GM23338 (cell line): ENCODE results near the gene CNTNAP5. TPM values are rescaled to one million over a fixed set of nuclear protein-coding genes. Genes with fewer than 3 reads are reported as not detected.

ENCODE experiments used
- ATAC-seq: fragments of 200-7000 bp; cut with Tn5 transposase; 3 replicates; pipeline ENCODE4 v1.9.1; 2020
- DNase-seq: peaks from one replicate; pipeline ENCODE4 v3.0.0-alpha.2; 2015; ENCODE audit warnings: low spot score
- H2AFZ ChIP-seq: fragments of 200-600 bp; sonication (generic); 2 replicates; pipeline ENCODE4 v1.8.0; 2016; ENCODE audit warnings: antibody characterized with exemption, mild to moderate bottlenecking, moderate library complexity
- H3F3A ChIP-seq: fragments of 200-600 bp; sonication (generic); replicated peaks from 2 replicates; pipeline ENCODE4 v1.8.0; 2017; ENCODE audit warnings: antibody characterized with exemption, mixed run types, low read depth
- H3K27ac ChIP-seq: fragments of 200-600 bp; sonication (generic); 2 replicates; pipeline ENCODE4 v1.6.1; 2016; ENCODE audit warnings: low read depth
- H3K27me3 ChIP-seq: fragments of 200-600 bp; sonication (generic); 2 replicates; pipeline ENCODE4 v1.8.0; 2016; ENCODE audit warnings: mild to moderate bottlenecking, mixed run types, moderate library complexity; ENCODE audit not compliant: insufficient read depth
- H3K36me3 ChIP-seq: fragments of 200-600 bp; sonication (generic); 2 replicates; pipeline ENCODE4 v1.8.0; 2016; ENCODE audit warnings: mild to moderate bottlenecking; ENCODE audit not compliant: insufficient read depth
- H3K4me1 ChIP-seq: fragments of 200-600 bp; sonication (generic); 2 replicates; pipeline ENCODE4 v1.8.0; 2016; ENCODE audit warnings: mild to moderate bottlenecking, moderate library complexity; ENCODE audit not compliant: insufficient read depth
- H3K4me2 ChIP-seq: fragments of 200-600 bp; sonication (generic); 2 replicates; pipeline ENCODE4 v1.7.1; 2017; ENCODE audit warnings: mixed run types
- H3K4me3 ChIP-seq: fragments of 200-600 bp; sonication (generic); 2 replicates; pipeline ENCODE4 v1.6.1; 2016; ENCODE audit warnings: mixed run types
- H3K79me2 ChIP-seq: fragments of 200-600 bp; sonication (generic); replicated peaks from 2 replicates; pipeline ENCODE4 v1.8.0; 2017; ENCODE audit warnings: mild to moderate bottlenecking; ENCODE audit not compliant: insufficient read depth
- H3K9me2 ChIP-seq: fragments of 200-600 bp; sonication (generic); 2 replicates; pipeline ENCODE4 v1.8.0; 2017; ENCODE audit not compliant: insufficient read depth
- H4K20me1 ChIP-seq: fragments of 200-600 bp; sonication (generic); replicated peaks from 2 replicates; pipeline ENCODE4 v1.8.0; 2017; ENCODE audit warnings: mild to moderate bottlenecking; ENCODE audit not compliant: insufficient read depth
- H3K27ac Mint-ChIP-seq: 2 replicates; pipeline ENCODE4 v1.8.0; 2020; ENCODE audit warnings: inconsistent platforms, mild to moderate bottlenecking, moderate library complexity, mixed read lengths
- H3K27me3 Mint-ChIP-seq: 3 replicates; pipeline ENCODE4 v1.8.0; 2022; ENCODE audit warnings: low read depth, mild to moderate bottlenecking, moderate library complexity, mixed read lengths, inconsistent platforms; ENCODE audit not compliant: insufficient read depth, poor library complexity
- H3K36me3 Mint-ChIP-seq: 3 replicates; pipeline ENCODE4 v1.8.0; 2021; ENCODE audit warnings: low read depth, mild to moderate bottlenecking, inconsistent platforms, moderate library complexity, mixed read lengths
- H3K4me1 Mint-ChIP-seq: 3 replicates; pipeline ENCODE4 v1.8.0; 2020; ENCODE audit warnings: mild to moderate bottlenecking, inconsistent platforms, mixed read lengths
- H3K4me3 Mint-ChIP-seq: 3 replicates; pipeline ENCODE4 v1.8.0; 2021; ENCODE audit warnings: moderate library complexity, mild to moderate bottlenecking, inconsistent platforms, mixed read lengths
- H3K9me3 Mint-ChIP-seq: 3 replicates; pipeline ENCODE4 v1.8.0; 2020; ENCODE audit warnings: moderate library complexity, mild to moderate bottlenecking, inconsistent platforms, mixed read lengths
- CREB1 ChIP-seq: fragments of 250-450 bp; sonication (Bioruptor Pico); IDR thresholded peaks from 2 replicates; pipeline ENCODE4 v1.5.0; 2020; ENCODE audit warnings: low read depth, mild to moderate bottlenecking, moderate library complexity
- EZH2 ChIP-seq: fragments of 200-600 bp; sonication (generic); IDR thresholded peaks from one replicate; pipeline ENCODE4 v1.8.0; 2017; ENCODE audit warnings: antibody characterized with exemption, mild to moderate bottlenecking, low read depth; ENCODE audit not compliant: unreplicated experiment
- EZH2phosphoT487 ChIP-seq: fragments of 200-600 bp; sonication (generic); IDR thresholded peaks from one replicate; pipeline ENCODE4 v1.8.1; 2018; ENCODE audit warnings: antibody characterized with exemption; ENCODE audit not compliant: unreplicated experiment
- JUNB ChIP-seq: IDR thresholded peaks from one replicate; pipeline ENCODE4 v1.6.1; 2016; ENCODE audit warnings: antibody characterized with exemption; ENCODE audit not compliant: unreplicated experiment
- NANOG ChIP-seq: IDR thresholded peaks from 2 replicates; pipeline ENCODE4 v1.6.1; 2016; ENCODE audit warnings: antibody characterized with exemption, borderline replicate concordance
- POLR2AphosphoS5 ChIP-seq: IDR thresholded peaks from 2 replicates; pipeline ENCODE4 v1.6.1; 2016; ENCODE audit warnings: antibody characterized with exemption, low read depth
- STAT1 ChIP-seq: IDR thresholded peaks from one replicate; pipeline ENCODE4 v1.6.1; 2016; ENCODE audit warnings: antibody characterized with exemption; ENCODE audit not compliant: unreplicated experiment
- ZNF114 ChIP-seq: fragments of 250-450 bp; sonication (Bioruptor Pico); IDR thresholded peaks from 2 replicates; pipeline ENCODE4 v1.5.0; 2020; ENCODE audit warnings: mild to moderate bottlenecking, moderate library complexity
- ZNF331 ChIP-seq: fragments of 250-450 bp; sonication (Bioruptor Pico); IDR thresholded peaks from 2 replicates; pipeline ENCODE4 v1.5.0; 2020; ENCODE audit warnings: low read depth, mild to moderate bottlenecking, moderate library complexity
- polyA plus RNA-seq: library from polyadenylated mRNA; unstranded; fragments of >200 nt; fragmentation: Nextera tagmentation; extraction: Ambion mirVana; gene quantifications from 2 replicates; pipeline ENCODE4 v1.2.1, GENCODE V29; 2016
- total RNA-seq: library from RNA; depleted of rRNA; stranded (reverse); fragments of >200 nt; shearing (Covaris generic); gene quantifications from 2 replicates; pipeline ENCODE4 v1.2.3, GENCODE V29; 2014
- TF ChIP-seq, protein P1 (sequence below), 2 experiments: fragments of 200-600 bp in 1 of 2; sonication (generic) in 1 of 2; conservative IDR thresholded peaks; 2 replicates each; pipeline versions ENCODE4 v1.5.1 to v1.6.1; 2016 to 2017; ENCODE audit warnings: antibody characterized with exemption in 2 of 2, low read depth in 2 of 2, mild to moderate bottlenecking in 2 of 2, moderate library complexity in 1 of 2
- TF ChIP-seq, protein P2 (sequence below): IDR thresholded peaks from 2 replicates; pipeline ENCODE4 v1.6.1; 2016; ENCODE audit warnings: antibody characterized with exemption
- TF ChIP-seq, protein P3 (sequence below): IDR thresholded peaks from one replicate; pipeline ENCODE4 v1.6.1; 2018; ENCODE audit warnings: antibody characterized with exemption; ENCODE audit not compliant: unreplicated experiment
- TF ChIP-seq, protein P4 (sequence below): fragments of 250-450 bp; sonication (Bioruptor Pico); IDR thresholded peaks from 2 replicates; pipeline ENCODE4 v1.5.0; 2020; ENCODE audit warnings: mild to moderate bottlenecking, moderate library complexity

Gene CNTNAP5
- total and polyA plus RNA-seq, 2 experiments from 2014 or later = 0.49 to 0.50 TPM

DNA sequence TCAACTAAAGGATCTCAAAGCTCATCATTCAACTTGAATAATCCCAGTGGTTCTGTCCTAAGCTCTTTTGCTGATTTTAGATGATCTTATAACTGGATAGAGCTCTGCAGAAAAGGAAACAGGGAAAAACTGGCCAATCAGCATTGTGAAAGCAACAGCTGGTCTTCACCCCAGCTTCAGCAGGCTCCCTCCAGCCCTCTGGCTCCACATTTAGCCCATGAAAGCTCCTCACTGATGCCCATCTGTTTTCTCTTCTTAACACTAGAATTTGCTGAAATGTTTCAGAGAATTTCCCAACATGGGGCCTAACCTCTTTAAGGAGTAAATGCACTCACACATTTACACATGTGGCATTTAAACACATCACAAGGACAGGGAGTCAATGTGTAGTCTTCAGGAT is 223.3 kb downstream of the CNTNAP5 start:
- ATAC-seq (no peak), DNase-seq (no peak)
- 0 out of 2 replicates have a peak, but pooled peaks cover under 1% of the 10 kb centered on the region for H3K36me3 ChIP-seq
- H3K27me3 ChIP-seq = no peaks in the 10 kb centered on the region
- Mint-ChIP-seq H3K4me3 (no peak overlapping the region), H3K27ac (no peak overlapping the region), H3K4me1 (peaks cover 5% of the 10 kb centered on the region; the same call in 2 of the 3 replicates), H3K9me3 (no peaks in the 10 kb centered on the region), H3K27me3 (peaks cover 6% of the 10 kb centered on the region), H3K36me3 (no peaks in the 10 kb centered on the region)
- H3K4me2 ChIP-seq = no peak overlapping the region
- H3K9me2 ChIP-seq = no peaks in the 10 kb centered on the region
- TF ChIP-seq EZH2phosphoT487 (no peak), ZNF331 (CRISPR knock-in tag) (no peak), STAT1 (no peak), CREB1 (CRISPR knock-in tag) (no peak), ZNF114 (CRISPR knock-in tag) (no peak), POLR2AphosphoS5 (no peak), EZH2 (no peak), NANOG (no peak), JUNB (no peak)
- TF ChIP-seq, protein P1, sequence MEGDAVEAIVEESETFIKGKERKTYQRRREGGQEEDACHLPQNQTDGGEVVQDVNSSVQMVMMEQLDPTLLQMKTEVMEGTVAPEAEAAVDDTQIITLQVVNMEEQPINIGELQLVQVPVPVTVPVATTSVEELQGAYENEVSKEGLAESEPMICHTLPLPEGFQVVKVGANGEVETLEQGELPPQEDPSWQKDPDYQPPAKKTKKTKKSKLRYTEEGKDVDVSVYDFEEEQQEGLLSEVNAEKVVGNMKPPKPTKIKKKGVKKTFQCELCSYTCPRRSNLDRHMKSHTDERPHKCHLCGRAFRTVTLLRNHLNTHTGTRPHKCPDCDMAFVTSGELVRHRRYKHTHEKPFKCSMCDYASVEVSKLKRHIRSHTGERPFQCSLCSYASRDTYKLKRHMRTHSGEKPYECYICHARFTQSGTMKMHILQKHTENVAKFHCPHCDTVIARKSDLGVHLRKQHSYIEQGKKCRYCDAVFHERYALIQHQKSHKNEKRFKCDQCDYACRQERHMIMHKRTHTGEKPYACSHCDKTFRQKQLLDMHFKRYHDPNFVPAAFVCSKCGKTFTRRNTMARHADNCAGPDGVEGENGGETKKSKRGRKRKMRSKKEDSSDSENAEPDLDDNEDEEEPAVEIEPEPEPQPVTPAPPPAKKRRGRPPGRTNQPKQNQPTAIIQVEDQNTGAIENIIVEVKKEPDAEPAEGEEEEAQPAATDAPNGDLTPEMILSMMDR (conservative IDR thresholded peaks at IDR 0.05; ENCODE audit: low read depth in 2 of 2) = no peak
- TF ChIP-seq, protein P2, sequence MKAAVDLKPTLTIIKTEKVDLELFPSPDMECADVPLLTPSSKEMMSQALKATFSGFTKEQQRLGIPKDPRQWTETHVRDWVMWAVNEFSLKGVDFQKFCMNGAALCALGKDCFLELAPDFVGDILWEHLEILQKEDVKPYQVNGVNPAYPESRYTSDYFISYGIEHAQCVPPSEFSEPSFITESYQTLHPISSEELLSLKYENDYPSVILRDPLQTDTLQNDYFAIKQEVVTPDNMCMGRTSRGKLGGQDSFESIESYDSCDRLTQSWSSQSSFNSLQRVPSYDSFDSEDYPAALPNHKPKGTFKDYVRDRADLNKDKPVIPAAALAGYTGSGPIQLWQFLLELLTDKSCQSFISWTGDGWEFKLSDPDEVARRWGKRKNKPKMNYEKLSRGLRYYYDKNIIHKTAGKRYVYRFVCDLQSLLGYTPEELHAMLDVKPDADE = no peak
- TF ChIP-seq, protein P3, sequence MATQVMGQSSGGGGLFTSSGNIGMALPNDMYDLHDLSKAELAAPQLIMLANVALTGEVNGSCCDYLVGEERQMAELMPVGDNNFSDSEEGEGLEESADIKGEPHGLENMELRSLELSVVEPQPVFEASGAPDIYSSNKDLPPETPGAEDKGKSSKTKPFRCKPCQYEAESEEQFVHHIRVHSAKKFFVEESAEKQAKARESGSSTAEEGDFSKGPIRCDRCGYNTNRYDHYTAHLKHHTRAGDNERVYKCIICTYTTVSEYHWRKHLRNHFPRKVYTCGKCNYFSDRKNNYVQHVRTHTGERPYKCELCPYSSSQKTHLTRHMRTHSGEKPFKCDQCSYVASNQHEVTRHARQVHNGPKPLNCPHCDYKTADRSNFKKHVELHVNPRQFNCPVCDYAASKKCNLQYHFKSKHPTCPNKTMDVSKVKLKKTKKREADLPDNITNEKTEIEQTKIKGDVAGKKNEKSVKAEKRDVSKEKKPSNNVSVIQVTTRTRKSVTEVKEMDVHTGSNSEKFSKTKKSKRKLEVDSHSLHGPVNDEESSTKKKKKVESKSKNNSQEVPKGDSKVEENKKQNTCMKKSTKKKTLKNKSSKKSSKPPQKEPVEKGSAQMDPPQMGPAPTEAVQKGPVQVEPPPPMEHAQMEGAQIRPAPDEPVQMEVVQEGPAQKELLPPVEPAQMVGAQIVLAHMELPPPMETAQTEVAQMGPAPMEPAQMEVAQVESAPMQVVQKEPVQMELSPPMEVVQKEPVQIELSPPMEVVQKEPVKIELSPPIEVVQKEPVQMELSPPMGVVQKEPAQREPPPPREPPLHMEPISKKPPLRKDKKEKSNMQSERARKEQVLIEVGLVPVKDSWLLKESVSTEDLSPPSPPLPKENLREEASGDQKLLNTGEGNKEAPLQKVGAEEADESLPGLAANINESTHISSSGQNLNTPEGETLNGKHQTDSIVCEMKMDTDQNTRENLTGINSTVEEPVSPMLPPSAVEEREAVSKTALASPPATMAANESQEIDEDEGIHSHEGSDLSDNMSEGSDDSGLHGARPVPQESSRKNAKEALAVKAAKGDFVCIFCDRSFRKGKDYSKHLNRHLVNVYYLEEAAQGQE = no peak
- TF ChIP-seq, protein P4, sequence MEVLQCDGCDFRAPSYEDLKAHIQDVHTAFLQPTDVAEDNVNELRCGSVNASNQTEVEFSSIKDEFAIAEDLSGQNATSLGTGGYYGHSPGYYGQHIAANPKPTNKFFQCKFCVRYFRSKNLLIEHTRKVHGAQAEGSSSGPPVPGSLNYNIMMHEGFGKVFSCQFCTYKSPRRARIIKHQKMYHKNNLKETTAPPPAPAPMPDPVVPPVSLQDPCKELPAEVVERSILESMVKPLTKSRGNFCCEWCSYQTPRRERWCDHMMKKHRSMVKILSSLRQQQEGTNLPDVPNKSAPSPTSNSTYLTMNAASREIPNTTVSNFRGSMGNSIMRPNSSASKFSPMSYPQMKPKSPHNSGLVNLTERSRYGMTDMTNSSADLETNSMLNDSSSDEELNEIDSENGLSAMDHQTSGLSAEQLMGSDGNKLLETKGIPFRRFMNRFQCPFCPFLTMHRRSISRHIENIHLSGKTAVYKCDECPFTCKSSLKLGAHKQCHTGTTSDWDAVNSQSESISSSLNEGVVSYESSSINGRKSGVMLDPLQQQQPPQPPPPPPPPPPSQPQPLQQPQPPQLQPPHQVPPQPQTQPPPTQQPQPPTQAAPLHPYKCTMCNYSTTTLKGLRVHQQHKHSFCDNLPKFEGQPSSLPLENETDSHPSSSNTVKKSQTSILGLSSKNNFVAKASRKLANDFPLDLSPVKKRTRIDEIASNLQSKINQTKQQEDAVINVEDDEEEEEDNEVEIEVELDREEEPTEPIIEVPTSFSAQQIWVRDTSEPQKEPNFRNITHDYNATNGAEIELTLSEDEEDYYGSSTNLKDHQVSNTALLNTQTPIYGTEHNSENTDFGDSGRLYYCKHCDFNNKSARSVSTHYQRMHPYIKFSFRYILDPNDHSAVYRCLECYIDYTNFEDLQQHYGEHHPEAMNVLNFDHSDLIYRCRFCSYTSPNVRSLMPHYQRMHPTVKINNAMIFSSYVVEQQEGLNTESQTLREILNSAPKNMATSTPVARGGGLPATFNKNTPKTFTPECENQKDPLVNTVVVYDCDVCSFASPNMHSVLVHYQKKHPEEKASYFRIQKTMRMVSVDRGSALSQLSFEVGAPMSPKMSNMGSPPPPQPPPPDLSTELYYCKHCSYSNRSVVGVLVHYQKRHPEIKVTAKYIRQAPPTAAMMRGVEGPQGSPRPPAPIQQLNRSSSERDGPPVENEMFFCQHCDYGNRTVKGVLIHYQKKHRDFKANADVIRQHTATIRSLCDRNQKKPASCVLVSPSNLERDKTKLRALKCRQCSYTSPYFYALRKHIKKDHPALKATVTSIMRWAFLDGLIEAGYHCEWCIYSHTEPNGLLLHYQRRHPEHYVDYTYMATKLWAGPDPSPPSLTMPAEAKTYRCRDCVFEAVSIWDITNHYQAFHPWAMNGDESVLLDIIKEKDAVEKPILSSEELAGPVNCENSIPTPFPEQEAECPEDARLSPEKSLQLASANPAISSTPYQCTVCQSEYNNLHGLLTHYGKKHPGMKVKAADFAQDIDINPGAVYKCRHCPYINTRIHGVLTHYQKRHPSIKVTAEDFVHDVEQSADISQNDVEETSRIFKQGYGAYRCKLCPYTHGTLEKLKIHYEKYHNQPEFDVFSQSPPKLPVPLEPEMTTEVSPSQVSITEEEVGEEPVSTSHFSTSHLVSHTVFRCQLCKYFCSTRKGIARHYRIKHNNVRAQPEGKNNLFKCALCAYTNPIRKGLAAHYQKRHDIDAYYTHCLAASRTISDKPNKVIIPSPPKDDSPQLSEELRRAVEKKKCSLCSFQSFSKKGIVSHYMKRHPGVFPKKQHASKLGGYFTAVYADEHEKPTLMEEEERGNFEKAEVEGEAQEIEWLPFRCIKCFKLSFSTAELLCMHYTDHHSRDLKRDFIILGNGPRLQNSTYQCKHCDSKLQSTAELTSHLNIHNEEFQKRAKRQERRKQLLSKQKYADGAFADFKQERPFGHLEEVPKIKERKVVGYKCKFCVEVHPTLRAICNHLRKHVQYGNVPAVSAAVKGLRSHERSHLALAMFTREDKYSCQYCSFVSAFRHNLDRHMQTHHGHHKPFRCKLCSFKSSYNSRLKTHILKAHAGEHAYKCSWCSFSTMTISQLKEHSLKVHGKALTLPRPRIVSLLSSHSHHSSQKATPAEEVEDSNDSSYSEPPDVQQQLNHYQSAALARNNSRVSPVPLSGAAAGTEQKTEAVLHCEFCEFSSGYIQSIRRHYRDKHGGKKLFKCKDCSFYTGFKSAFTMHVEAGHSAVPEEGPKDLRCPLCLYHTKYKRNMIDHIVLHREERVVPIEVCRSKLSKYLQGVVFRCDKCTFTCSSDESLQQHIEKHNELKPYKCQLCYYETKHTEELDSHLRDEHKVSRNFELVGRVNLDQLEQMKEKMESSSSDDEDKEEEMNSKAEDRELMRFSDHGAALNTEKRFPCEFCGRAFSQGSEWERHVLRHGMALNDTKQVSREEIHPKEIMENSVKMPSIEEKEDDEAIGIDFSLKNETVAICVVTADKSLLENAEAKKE (CRISPR knock-in tag) = no peak
- H4K20me1 ChIP-seq = no peaks in the 10 kb centered on the region
- H2AFZ ChIP-seq = no peak overlapping the region
- H3K4me3 ChIP-seq = no peak overlapping the region
- H3K4me1 ChIP-seq = peaks cover 6% of the 10 kb centered on the region; the same call in 1 of the 2 replicates
- no peak overlapping the region for H3K27ac ChIP-seq
- H3K79me2 ChIP-seq = no peaks in the 10 kb centered on the region
- no peaks in the 10 kb centered on the region for H3F3A ChIP-seq
